ENCODE data around the gene GPR179.
"Not testable (repeated sequence)": the region's sequence is repeated elsewhere in the genome, so short reads cannot be mapped to it uniquely, and the experiment has no call there.

The GPR179 gene

GRCh38 chr17:38322156-38322779, 21.5 kb downstream of the GPR179 start:
- DNase-seq (ENCODE audit: low read depth in 4 of 4, low spot score in 1 of 4), result peak; percentile 45 to 55 (median 50)

- no peak for DNase-seq (ENCODE audit: low read depth in 4 of 4, low spot score in 1 of 4)
Observed at GRCh38 chr17:38320482-38320881, 23.3 kb downstream of the GPR179 start.

- no peak for DNase-seq (ENCODE audit: low read depth in 4 of 4, low spot score in 1 of 4)
Observed at GRCh38 chr17:38317081-38317480, 26.7 kb downstream of the GPR179 start.

- DNase-seq (ENCODE audit: low read depth in 4 of 4, low spot score in 1 of 4), result no peak
Observed at GRCh38 chr17:38315497-38315896, 28.3 kb downstream of the GPR179 start.

- DNase-seq (ENCODE audit: low read depth in 4 of 4, low spot score in 1 of 4), result peak; percentile 84 to 95 (median 92)
Observed at GRCh38 chr17:38296834-38297517, 46.8 kb downstream of the GPR179 start, which contains the start of gene MRPL45. Gene MRPL45 (plus strand): TSS chr17:38297168. CDS start chr17:38297184, 16 bp downstream.

GRCh38 chr17:38295602-38296365, 48.0 kb downstream of the GPR179 start:
- DNase-seq (ENCODE audit: low read depth in 4 of 4, low spot score in 1 of 4), result not testable (repeated sequence)

- DNase-seq (ENCODE audit: low read depth in 4 of 4, low spot score in 1 of 4), result not testable (repeated sequence)
Observed at GRCh38 chr17:38289760-38290159, 54.0 kb downstream of the GPR179 start.

GRCh38 chr17:38288217-38288827, 55.4 kb downstream of the GPR179 start:
- DNase-seq (ENCODE audit: low read depth in 4 of 4, low spot score in 1 of 4), result not testable (repeated sequence)

- peak in 1 of 4 experiments; percentile 13 for DNase-seq (ENCODE audit: low read depth in 4 of 4, low spot score in 1 of 4)
Observed at GRCh38 chr17:38286501-38287091, 57.2 kb downstream of the GPR179 start.

GRCh38 chr17:38285994-38286393, 57.8 kb downstream of the GPR179 start:
- DNase-seq (ENCODE audit: low read depth in 4 of 4, low spot score in 1 of 4), result not testable (repeated sequence)
